Adrenal gland (tissue), 5 donors: ENCODE results near the gene GPR62.

Experiments
- POLR2A ChIP-seq, 2 donors: fragments of 450-650 bp; IDR thresholded peaks; one replicate each; pipeline ENCODE4 v1.6.1; 2017; ENCODE audit warnings: antibody characterized with exemption in 2 of 2, mild to moderate bottlenecking in 2 of 2, moderate library complexity in 1 of 2
- TF ChIP-seq, protein P1 (sequence below), 6 experiments: fragments of 450-650 bp in 4 of 6; fragments of 200-600 bp in 2 of 6; sonication (generic) in 1 of 6; IDR thresholded peaks; 1 replicate in 5 of 6; 2 replicates in 1 of 6; pipeline versions ENCODE4 v1.5.1 to v1.8.0; 2016 to 2021; ENCODE audit warnings: antibody characterized with exemption in 6 of 6, mild to moderate bottlenecking in 2 of 6, moderate library complexity in 1 of 6
- donor health status: DM: no; HTN: no; CAD: no.

DNA sequence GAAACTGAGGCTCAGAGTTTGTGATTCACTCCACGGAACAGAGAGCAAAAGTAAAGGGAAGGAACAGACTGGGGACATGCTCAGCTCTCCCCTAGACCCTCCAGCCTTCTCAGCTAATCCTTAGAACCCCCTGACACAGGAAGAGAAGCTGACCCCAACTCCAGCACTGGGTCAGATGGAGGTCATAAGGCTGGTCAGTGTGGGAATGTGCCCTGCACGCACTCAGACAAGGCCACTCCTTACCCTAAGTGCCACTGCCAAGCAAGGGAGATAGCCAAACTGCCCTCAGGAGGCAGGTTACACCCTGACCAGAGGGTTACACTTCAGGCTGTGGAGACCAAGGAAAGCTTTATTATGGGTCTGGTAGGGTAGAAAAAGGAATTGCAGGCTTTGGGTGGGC is 39.3 kb downstream of the GPR62 start:
- TF ChIP-seq, protein P1, sequence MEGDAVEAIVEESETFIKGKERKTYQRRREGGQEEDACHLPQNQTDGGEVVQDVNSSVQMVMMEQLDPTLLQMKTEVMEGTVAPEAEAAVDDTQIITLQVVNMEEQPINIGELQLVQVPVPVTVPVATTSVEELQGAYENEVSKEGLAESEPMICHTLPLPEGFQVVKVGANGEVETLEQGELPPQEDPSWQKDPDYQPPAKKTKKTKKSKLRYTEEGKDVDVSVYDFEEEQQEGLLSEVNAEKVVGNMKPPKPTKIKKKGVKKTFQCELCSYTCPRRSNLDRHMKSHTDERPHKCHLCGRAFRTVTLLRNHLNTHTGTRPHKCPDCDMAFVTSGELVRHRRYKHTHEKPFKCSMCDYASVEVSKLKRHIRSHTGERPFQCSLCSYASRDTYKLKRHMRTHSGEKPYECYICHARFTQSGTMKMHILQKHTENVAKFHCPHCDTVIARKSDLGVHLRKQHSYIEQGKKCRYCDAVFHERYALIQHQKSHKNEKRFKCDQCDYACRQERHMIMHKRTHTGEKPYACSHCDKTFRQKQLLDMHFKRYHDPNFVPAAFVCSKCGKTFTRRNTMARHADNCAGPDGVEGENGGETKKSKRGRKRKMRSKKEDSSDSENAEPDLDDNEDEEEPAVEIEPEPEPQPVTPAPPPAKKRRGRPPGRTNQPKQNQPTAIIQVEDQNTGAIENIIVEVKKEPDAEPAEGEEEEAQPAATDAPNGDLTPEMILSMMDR (IDR thresholded peaks at IDR 0.05) = no peak
- TF ChIP-seq POLR2A (IDR thresholded peaks at IDR 0.05) = no peak
